ENCODE data around the gene MCF2L2. TPM values are rescaled to one million over a fixed set of nuclear protein-coding genes. Genes with fewer than 3 reads are reported as not detected.

The MCF2L2 gene
- total RNA-seq, 4 donors from 2014 or later = 0.61 to 2.9 (median 1.3) TPM

DNA sequence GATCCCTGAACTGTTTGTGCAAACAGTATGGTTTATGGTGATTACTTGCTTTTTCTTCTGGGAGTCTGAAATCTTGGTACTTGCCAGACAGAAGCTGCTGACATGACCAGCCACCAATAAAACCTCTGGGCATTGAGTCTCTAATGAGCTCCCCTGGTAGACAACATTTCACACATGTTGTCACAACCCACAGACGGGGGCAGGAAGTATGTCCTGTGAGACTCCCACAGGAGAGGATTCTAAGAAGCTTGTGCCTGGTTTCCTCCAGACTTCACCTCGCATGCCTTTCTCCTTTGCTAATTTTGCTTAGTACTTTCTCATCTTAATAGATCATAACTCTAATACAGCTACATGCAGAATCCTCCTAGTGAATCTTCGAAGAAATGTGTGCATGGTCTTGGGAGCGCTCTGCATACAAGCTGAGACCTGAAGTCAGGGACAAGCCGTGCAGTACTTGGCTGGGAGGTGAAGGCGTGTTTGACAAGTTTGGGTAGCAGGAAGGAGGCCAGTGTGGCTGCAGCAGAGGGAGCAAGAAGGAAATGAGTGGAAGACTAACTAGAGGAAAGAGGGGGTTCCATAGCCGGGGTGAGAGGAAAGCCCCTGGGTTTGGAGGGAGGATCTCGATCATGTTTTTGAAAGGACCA is 126.4 kb downstream of the MCF2L2 start:
- WGBS, 2 donors = 19 to 24% methylated on average over 8 of the region's 8 CpGs
- Histone ChIP-seq H3K4me3 (no peak overlapping the region), H3K36me3 (no peaks in the 10 kb centered on the region), H3K27ac (peak overlapping the region; percentile 34 to 77 (median 68)), H3K4me1 (peaks cover 20 to 74% (median 28%) of the 10 kb centered on the region in 3 donors), H3K27me3 (no peaks in the 10 kb centered on the region), H3K9me3 (no peaks in the 10 kb centered on the region)
- no peak for DNase-seq
- TF ChIP-seq POLR2A (IDR thresholded peaks at IDR 0.05) = no peak
- TF ChIP-seq, protein P1, sequence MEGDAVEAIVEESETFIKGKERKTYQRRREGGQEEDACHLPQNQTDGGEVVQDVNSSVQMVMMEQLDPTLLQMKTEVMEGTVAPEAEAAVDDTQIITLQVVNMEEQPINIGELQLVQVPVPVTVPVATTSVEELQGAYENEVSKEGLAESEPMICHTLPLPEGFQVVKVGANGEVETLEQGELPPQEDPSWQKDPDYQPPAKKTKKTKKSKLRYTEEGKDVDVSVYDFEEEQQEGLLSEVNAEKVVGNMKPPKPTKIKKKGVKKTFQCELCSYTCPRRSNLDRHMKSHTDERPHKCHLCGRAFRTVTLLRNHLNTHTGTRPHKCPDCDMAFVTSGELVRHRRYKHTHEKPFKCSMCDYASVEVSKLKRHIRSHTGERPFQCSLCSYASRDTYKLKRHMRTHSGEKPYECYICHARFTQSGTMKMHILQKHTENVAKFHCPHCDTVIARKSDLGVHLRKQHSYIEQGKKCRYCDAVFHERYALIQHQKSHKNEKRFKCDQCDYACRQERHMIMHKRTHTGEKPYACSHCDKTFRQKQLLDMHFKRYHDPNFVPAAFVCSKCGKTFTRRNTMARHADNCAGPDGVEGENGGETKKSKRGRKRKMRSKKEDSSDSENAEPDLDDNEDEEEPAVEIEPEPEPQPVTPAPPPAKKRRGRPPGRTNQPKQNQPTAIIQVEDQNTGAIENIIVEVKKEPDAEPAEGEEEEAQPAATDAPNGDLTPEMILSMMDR (IDR thresholded peaks at IDR 0.05) = no peak
- intact Hi-C loops (cut with DNase I) = no loop called here

DNA sequence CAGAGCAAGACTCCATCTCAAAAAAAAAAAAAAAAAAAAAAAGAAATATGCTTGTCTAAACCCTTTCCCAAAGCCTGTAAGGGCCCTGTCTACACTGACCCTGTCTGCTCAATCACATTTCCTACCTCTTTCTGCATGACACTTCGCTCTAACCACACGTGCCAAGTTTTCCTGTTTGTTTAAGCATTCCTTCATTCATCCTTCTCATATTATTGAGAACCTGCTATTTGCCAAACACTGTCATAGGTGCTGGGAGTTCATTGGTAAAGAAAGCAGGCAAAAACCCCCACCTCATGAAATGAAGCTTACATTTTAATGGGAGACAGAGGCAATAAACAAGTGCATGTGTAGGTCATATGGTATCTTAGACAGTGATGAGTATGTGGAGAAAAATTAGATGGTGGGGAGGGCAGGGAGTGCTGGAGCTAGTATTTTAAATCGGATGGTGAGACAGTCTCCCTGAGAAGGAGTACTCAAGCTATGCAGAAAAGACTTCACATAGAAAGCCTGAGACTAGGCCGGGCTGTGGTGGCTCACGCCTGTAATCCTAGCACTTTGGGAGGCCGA is 127.3 kb downstream of the MCF2L2 start:
- H3K4me3 ChIP-seq = no peak overlapping the region
- H3K4me1 ChIP-seq = peaks cover 20 to 72% (median 25%) of the 10 kb centered on the region in 3 donors
- 61 to 83% methylated on average over 6 of the region's 6 CpGs for WGBS, 2 donors
- H3K9me3 ChIP-seq = no peaks in the 10 kb centered on the region
- intact Hi-C loops (cut with DNase I) = no loop called here
- no peaks in the 10 kb centered on the region for H3K36me3 ChIP-seq
- no peak for DNase-seq
- no peaks in the 10 kb centered on the region for H3K27me3 ChIP-seq
- TF ChIP-seq, protein P1 (IDR thresholded peaks at IDR 0.05) = no peak
- no peak for TF ChIP-seq POLR2A (IDR thresholded peaks at IDR 0.05)
- H3K27ac ChIP-seq = peak overlapping the region in 3 of 4 donors; percentile 62 to 77 (median 75)

DNA sequence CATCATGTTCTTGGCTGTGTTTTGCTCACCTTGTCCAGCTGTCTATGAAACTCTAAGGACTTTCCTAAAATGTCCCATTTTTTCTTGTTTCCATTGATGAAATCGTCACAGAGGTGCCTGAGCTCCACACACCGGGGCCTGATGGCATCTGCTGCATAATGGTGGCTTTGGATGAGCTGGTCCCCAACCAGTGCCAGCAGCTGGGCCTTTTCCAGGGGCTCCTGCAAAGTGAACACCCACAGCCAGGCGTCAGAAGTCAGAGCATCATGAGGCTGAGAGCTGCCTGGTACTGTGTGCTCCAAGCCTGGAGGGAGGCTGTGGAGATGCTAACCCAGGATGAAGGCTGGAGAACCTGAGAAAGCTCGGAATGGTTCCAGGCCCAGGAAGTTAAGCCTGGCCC is 128.4 kb downstream of the MCF2L2 start:
- Histone ChIP-seq H3K4me1 (peaks cover 24 to 75% (median 32%) of the 10 kb centered on the region in 3 donors), H3K36me3 (no peaks in the 10 kb centered on the region), H3K27me3 (no peaks in the 10 kb centered on the region), H3K9me3 (no peaks in the 10 kb centered on the region), H3K27ac (no peak overlapping the region), H3K4me3 (no peak overlapping the region)
- intact Hi-C loops (cut with DNase I) = no loop called here
- no peak for DNase-seq
- 100% methylated on average over 3 to 4 of the region's 4 CpGs for WGBS, 2 donors
- no peak for TF ChIP-seq POLR2A (IDR thresholded peaks at IDR 0.05)

DNA sequence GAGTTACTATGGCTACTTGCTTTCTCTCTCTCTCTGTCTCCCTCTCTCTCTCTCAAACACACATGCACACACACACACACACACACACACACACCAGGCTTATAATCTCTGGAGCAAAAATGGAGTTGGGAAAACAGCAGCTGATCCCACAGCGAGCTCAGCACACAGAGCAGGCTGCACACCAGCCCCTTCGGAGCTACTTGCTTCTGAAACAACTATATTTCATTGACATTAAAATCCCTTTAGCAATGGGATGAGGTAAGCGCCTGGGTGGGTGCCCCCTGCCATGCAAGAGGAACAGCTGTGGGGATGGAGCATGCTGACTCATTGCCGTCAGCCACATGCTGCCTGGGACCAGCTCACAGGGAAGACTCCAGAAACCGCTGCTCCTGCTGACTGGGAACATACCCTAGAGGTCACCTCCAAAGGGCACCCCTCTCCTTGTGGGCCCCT is 129.7 kb downstream of the MCF2L2 start:
- Histone ChIP-seq H3K36me3 (no peaks in the 10 kb centered on the region), H3K27me3 (no peaks in the 10 kb centered on the region), H3K4me1 (peaks cover 24 to 76% (median 28%) of the 10 kb centered on the region in 3 donors), H3K4me3 (no peak overlapping the region), H3K27ac (peak overlapping the region in 1 of 4 donors; percentile 2), H3K9me3 (no peaks in the 10 kb centered on the region)
- no peak for TF ChIP-seq POLR2A (IDR thresholded peaks at IDR 0.05)
- TF ChIP-seq, protein P1 (IDR thresholded peaks at IDR 0.05) = no peak
- intact Hi-C loops (cut with DNase I) = no loop called here
- peak; percentile 6 for DNase-seq
- WGBS, 2 donors = 45 to 55% methylated on average over 2 to 5 of the region's 5 CpGs

DNA sequence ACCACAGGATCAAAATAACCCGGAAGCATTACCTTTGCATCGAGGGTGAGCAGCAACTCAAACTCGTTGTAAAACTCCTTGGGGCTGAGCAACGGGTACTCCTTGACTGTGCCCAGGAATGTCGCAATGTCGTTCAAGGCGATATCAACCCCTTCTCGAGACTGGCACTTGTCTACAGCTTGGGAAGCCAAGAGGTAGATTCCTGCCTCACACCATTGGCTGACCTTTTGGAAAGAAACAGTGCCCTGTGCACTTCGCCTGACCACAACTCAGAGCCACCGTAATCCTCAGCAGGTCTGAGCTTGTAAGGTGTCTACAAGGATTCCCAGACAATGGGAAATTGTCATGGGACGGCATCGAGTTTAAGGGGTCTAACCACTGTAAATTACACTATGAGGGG is 131.5 kb downstream of the MCF2L2 start:
- DNase-seq = no peak
- no peak overlapping the region for H3K27ac ChIP-seq
- intact Hi-C loops (cut with DNase I) = no loop called here

More for the DNA sequence above, 131.5 kb downstream of the MCF2L2 start:
- WGBS, 2 donors = 83 to 91% methylated on average over 10 to 11 of the region's 12 CpGs
- TF ChIP-seq, protein P1 (IDR thresholded peaks at IDR 0.05) = no peak
- TF ChIP-seq POLR2A (IDR thresholded peaks at IDR 0.05) = no peak
- H3K4me3 ChIP-seq = no peak overlapping the region
- no peaks in the 10 kb centered on the region for H3K9me3 ChIP-seq
- no peaks in the 10 kb centered on the region for H3K27me3 ChIP-seq
- peaks cover 14 to 67% (median 14%) of the 10 kb centered on the region in 3 donors for H3K4me1 ChIP-seq
- no peaks in the 10 kb centered on the region for H3K36me3 ChIP-seq
